Esophagus squamous epithelium (tissue), 5 donors: ENCODE results near the gene GNG14. TPM values are rescaled to one million over a fixed set of nuclear protein-coding genes. Genes with fewer than 3 reads are reported as not detected.

ENCODE experiments used
- DNase-seq: peaks from one replicate; lab custom pipeline; 2025; lab: John Stamatoyannopoulos, UW
- H3K27ac ChIP-seq, 4 donors: fragments of 200-600 bp; sonication (generic); one replicate each; pipeline ENCODE4 v1.5.1; 2016 to 2019; ENCODE audit warnings: mild to moderate bottlenecking in 1 of 4
- H3K27me3 ChIP-seq, 4 donors: fragments of 200-600 bp; sonication (generic); 1 replicate in 3 of 4; 2 replicates in 1 of 4; pipeline versions ENCODE4 v1.5.1 to v1.6.0; 2017 to 2021; ENCODE audit warnings: antibody characterized with exemption in 1 of 4
- H3K36me3 ChIP-seq, 3 donors: fragments of 200-600 bp; sonication (generic); one replicate each; pipeline ENCODE4 v1.5.1; 2016 to 2019
- H3K4me1 ChIP-seq, 3 donors: fragments of 200-600 bp; sonication (generic); one replicate each; pipeline ENCODE4 v1.5.1; 2017 to 2019
- H3K4me3 ChIP-seq, 4 donors: fragments of 200-600 bp; sonication (generic); 1 replicate in 3 of 4; 2 replicates in 1 of 4; pipeline ENCODE4 v1.5.1; 2016 to 2019; ENCODE audit warnings: mild to moderate bottlenecking in 2 of 4, moderate library complexity in 1 of 4
- H3K9me3 ChIP-seq, 3 donors: fragments of 200-600 bp; sonication (generic); one replicate each; pipeline ENCODE4 v1.5.1; 2016 to 2019
- CTCF ChIP-seq, 6 experiments: fragments of 450-650 bp in 4 of 6; fragments of 200-600 bp in 2 of 6; sonication (generic) in 2 of 6; IDR thresholded peaks; one replicate each; pipeline ENCODE4 v1.5.1; 2016 to 2019; ENCODE audit warnings: antibody characterized with exemption in 6 of 6, mild to moderate bottlenecking in 4 of 6, moderate library complexity in 4 of 6
- POLR2A ChIP-seq, 4 donors: fragments of 450-650 bp; IDR thresholded peaks; one replicate each; pipeline ENCODE4 v1.6.1; 2017; ENCODE audit warnings: antibody characterized with exemption in 4 of 4, mild to moderate bottlenecking in 4 of 4, moderate library complexity in 3 of 4
- WGBS, 2 donors: methylation state at CpG; one replicate each; pipeline ENCODE4 v1.1.5; 2018; 5-methylcytosine and 5-hydroxymethylcytosine counted together
- intact Hi-C: fragments of 100-400 bp; cut with DNase I; formaldehyde crosslinking; loops from one replicate; pipeline ENCODE4 v1.15.0; 2022
- total RNA-seq, 4 donors: library from RNA; depleted of rRNA; stranded (reverse); fragments of >200 nt; gene quantifications; one replicate each; pipeline ENCODE4 v1.1.0, GENCODE V29; 2016
- donor health status: DM: yes; HTN: yes; CAD: no.

The GNG14 gene
- total RNA-seq, 4 donors from 2014 or later = not detected

- no peak for DNase-seq
- Histone ChIP-seq H3K9me3 (no peaks in the 10 kb centered on the region), H3K36me3 (peaks cover 0 to 93% (median 30%) of the 10 kb centered on the region in 3 donors), H3K4me1 (peaks cover 0 to 19% (median 7%) of the 10 kb centered on the region in 3 donors), H3K27me3 (no peaks in the 10 kb centered on the region), H3K4me3 (no peak overlapping the region), H3K27ac (no peak overlapping the region)
- intact Hi-C loops = no loop called here
- TF ChIP-seq CTCF (IDR thresholded peaks at IDR 0.05) = no peak
- 92 to 93% methylated on average over 5 to 9 of the region's 12 CpGs for WGBS, 2 donors
These were observed 26.8 kb upstream of the GNG14 start for GRCh38 chr19:12660980-12661379.

- no peak for DNase-seq
- Histone ChIP-seq H3K9me3 (no peaks in the 10 kb centered on the region), H3K36me3 (peaks cover 0 to 66% (median 26%) of the 10 kb centered on the region in 3 donors), H3K4me1 (peaks cover 19 to 48% (median 28%) of the 10 kb centered on the region in 3 donors), H3K4me3 (no peak overlapping the region), H3K27me3 (no peaks in the 10 kb centered on the region), H3K27ac (no peak overlapping the region)
- no peak for TF ChIP-seq CTCF (IDR thresholded peaks at IDR 0.05)
- no peak for TF ChIP-seq POLR2A (IDR thresholded peaks at IDR 0.05)
- WGBS, 2 donors = 75 to 84% methylated on average over 13 to 19 of the region's 29 CpGs
- intact Hi-C loops = no loop called here
These were observed 23.2 kb upstream of the GNG14 start for GRCh38 chr19:12664406-12665280.

- peak; percentile 51 for DNase-seq
- Histone ChIP-seq H3K27ac (peak overlapping the region in 2 of 4 donors; percentile 20 to 83), H3K4me3 (peak overlapping the region in 2 of 4 donors; percentile 80 to 93), H3K9me3 (no peaks in the 10 kb centered on the region), H3K27me3 (no peaks in the 10 kb centered on the region), H3K4me1 (peaks cover 22 to 52% (median 30%) of the 10 kb centered on the region in 3 donors), H3K36me3 (peaks cover 0 to 60% (median 26%) of the 10 kb centered on the region in 3 donors)
- TF ChIP-seq CTCF (IDR thresholded peaks at IDR 0.05) (no peak), POLR2A (IDR thresholded peaks at IDR 0.05) (no peak)
- WGBS, 2 donors = 74 to 78% methylated on average over 9 to 10 of the region's 10 CpGs
- intact Hi-C loops = no loop called here
These were observed 22.6 kb upstream of the GNG14 start for GRCh38 chr19:12665281-12665573.

DNA sequence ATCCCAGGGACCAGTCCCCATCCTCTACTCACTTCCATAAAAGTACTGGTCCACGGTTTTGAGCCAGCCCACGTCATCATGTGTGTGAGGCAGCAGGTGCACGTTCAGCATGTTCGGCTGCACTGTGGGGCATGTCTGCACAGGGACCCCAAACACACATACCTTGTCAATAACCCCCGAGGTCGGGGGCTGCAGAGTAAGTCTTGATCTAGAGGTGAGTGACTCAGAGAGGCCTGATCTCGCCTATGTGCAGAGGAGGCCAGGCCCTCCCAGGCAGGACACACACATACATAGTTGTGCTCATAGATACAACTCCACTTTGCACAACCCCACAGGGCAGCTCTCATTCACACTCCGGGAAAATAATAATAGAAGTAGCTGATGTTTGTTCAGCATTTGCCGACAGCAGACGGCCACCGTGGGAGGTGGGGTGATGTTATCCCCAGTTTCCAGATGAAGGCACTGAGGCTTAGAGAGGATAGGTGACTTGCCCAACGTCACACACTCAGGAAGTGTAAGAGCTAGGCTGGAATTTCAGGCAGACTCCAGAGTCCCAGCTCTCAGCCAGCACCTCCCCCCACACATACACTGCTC is 22.0 kb upstream of the GNG14 start:
- intact Hi-C loops = no loop called here
- Histone ChIP-seq H3K27me3 (no peaks in the 10 kb centered on the region), H3K36me3 (peaks cover 0 to 55% (median 26%) of the 10 kb centered on the region in 3 donors), H3K4me1 (peaks cover 28 to 57% (median 35%) of the 10 kb centered on the region in 3 donors), H3K4me3 (peak overlapping the region; percentile 70 to 93 (median 76)), H3K9me3 (no peaks in the 10 kb centered on the region), H3K27ac (peak overlapping the region in 3 of 4 donors; percentile 80 to 86 (median 83))
- 18 to 22% methylated on average over 7 to 10 of the region's 12 CpGs for WGBS, 2 donors
- no peak for TF ChIP-seq CTCF (IDR thresholded peaks at IDR 0.05)
- TF ChIP-seq POLR2A (IDR thresholded peaks at IDR 0.05) = no peak
- no peak for DNase-seq
